H1 (cell line): Measurements from ENCODE around the gene IDUA. TPM values are rescaled to one million over a fixed set of nuclear protein-coding genes. Genes with fewer than 3 reads are reported as not detected.

Experiments used
- TEAD4 ChIP-seq: IDR thresholded peaks from 2 replicates; pipeline ENCODE4 v1.6.1; 2012; ENCODE audit warnings: low read depth, low read length, inconsistent platforms, mixed read lengths
- polyA plus RNA-seq, 7 experiments: library from polyadenylated mRNA; depleted of rRNA in 3 of 7; stranded (reverse) in 5 of 7; unstranded in 2 of 7; fragments of >200 nt in 5 of 7; fragments of 200-250 nt in 2 of 7; gene quantifications; 1 replicate in 5 of 7; 2 replicates in 1 of 7; 4 replicates in 1 of 7; pipeline versions ENCODE4 v1.2.1 to v1.2.3, GENCODE V29; 2011 to 2013; ENCODE audit warnings: missing spikeins in 2 of 7, mixed read lengths in 2 of 7
- total RNA-seq: library from RNA; stranded (reverse); fragmentation: NEBNext Ultra II Directional; extraction: Animal tissue kit (Norgen Biotek cat#: 25700); gene quantifications from 2 replicates; pipeline ENCODE4 v1.2.1, GENCODE V29; 2021
- TF ChIP-seq, protein P1 (sequence below): IDR thresholded peaks from 2 replicates; pipeline ENCODE4 v1.6.1; 2012; ENCODE audit warnings: low read length, inconsistent platforms

IDUA gene
- total and polyA plus RNA-seq, 2 of the 8 experiments (the other 6 are each of a cell fraction or from before 2014, with no cell fraction given): 2.8 to 4.8 TPM

DNA sequence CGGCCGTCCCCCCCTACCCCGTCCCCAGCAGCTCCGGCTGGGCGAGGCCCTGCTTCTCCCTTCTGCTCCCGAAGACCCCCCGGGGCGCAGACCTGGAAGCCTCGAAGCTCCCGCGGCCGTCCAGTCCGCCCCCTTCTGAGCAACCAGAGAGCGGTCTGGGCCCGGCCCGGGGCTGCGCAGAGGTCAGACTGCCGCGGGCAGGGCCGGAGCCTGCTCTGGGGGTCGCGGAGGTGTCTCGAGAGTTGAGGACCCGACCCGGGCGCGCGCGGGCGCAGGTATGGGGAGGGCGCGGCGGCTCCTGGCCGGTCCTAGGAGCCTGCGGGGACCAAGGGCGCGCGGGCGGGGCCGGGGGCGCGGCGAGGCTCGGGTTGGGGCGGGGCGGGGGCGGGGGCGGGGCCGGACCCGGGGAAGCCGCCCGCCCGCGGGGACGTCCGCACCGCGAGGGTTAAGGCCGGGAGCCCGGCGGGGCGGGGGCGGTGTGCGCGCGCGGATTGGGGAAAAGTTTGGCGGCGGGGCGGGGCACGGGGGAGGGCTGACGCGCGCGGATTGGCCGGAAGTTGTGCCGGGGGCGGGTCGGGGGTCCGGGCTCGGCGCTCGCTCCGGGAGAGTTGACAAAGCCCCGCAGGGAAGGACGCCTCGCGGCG is 24.3 kb downstream of the IDUA start, which contains the start of gene FGFRL1 (continued):
- TF ChIP-seq, protein P1, sequence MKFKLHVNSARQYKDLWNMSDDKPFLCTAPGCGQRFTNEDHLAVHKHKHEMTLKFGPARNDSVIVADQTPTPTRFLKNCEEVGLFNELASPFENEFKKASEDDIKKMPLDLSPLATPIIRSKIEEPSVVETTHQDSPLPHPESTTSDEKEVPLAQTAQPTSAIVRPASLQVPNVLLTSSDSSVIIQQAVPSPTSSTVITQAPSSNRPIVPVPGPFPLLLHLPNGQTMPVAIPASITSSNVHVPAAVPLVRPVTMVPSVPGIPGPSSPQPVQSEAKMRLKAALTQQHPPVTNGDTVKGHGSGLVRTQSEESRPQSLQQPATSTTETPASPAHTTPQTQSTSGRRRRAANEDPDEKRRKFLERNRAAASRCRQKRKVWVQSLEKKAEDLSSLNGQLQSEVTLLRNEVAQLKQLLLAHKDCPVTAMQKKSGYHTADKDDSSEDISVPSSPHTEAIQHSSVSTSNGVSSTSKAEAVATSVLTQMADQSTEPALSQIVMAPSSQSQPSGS: no peak
- no peak for TF ChIP-seq TEAD4
